ENCODE results near the gene HTT.

GRCh38 chr4:3118312-3118711, 43.8 kb downstream of the HTT start:
- no peak for TF ChIP-seq CTCF (conservative IDR thresholded peaks at IDR 0.05; ENCODE audit: low read length)
- TF ChIP-seq EZH2phosphoT487 (IDR thresholded peaks at IDR 0.05; ENCODE audit: borderline replicate concordance) = no peak

Measured in Loucy (cell line).